Measurements from ENCODE around the gene RXRA. TPM values are rescaled to one million over a fixed set of nuclear protein-coding genes. Genes with fewer than 3 reads are reported as not detected.

The RXRA gene
- total RNA-seq, 1 donor from 2014 or later = 14.4 TPM

GRCh38 chr9:134322781-134323241 is 3.4 kb upstream of the RXRA start:
- DNase-seq (ENCODE audit: low read depth, low spot score) = no peak

GRCh38 chr9:134323741-134324358 is 2.4 kb upstream of the RXRA start:
- DNase-seq (ENCODE audit: low read depth, low spot score) = no peak

GRCh38 chr9:134324359-134325095 is 1.7 kb upstream of the RXRA start:
- no peak for DNase-seq (ENCODE audit: low read depth, low spot score)

- no peak for DNase-seq (ENCODE audit: low read depth, low spot score)
Observed at GRCh38 chr9:134325096-134325812, 1.0 kb upstream of the RXRA start.

- DNase-seq (ENCODE audit: low read depth, low spot score) = no peak
Observed at GRCh38 chr9:134326724-134327601, 708 bp downstream of the RXRA start.

GRCh38 chr9:134327671-134328231 is 1.5 kb downstream of the RXRA start:
- no peak for DNase-seq (ENCODE audit: low read depth, low spot score)

- DNase-seq (ENCODE audit: low read depth, low spot score) = no peak
Observed at GRCh38 chr9:134328341-134328840, 2.1 kb downstream of the RXRA start.

- DNase-seq (ENCODE audit: low read depth, low spot score) = no peak
Observed at GRCh38 chr9:134328841-134329575, 2.8 kb downstream of the RXRA start.

- no peak for DNase-seq (ENCODE audit: low read depth, low spot score)
Observed at GRCh38 chr9:134329576-134329855, 3.3 kb downstream of the RXRA start.

GRCh38 chr9:134329886-134330285 is 3.6 kb downstream of the RXRA start:
- DNase-seq (ENCODE audit: low read depth, low spot score) = no peak

- DNase-seq (ENCODE audit: low read depth, low spot score) = no peak
Observed at GRCh38 chr9:134330590-134330989, 4.3 kb downstream of the RXRA start.

GRCh38 chr9:134331186-134332025 is 5.2 kb downstream of the RXRA start:
- no peak for DNase-seq (ENCODE audit: low read depth, low spot score)

- no peak for DNase-seq (ENCODE audit: low read depth, low spot score)
Observed at GRCh38 chr9:134332266-134332665, 6.0 kb downstream of the RXRA start.

- no peak for DNase-seq (ENCODE audit: low read depth, low spot score)
Observed at GRCh38 chr9:134332841-134333233, 6.6 kb downstream of the RXRA start.

- DNase-seq (ENCODE audit: low read depth, low spot score) = no peak
Observed at GRCh38 chr9:134333234-134333873, 7.1 kb downstream of the RXRA start.

- DNase-seq (ENCODE audit: low read depth, low spot score) = no peak
Observed at GRCh38 chr9:134333874-134334581, 7.8 kb downstream of the RXRA start.

- DNase-seq (ENCODE audit: low read depth, low spot score) = no peak
Observed at GRCh38 chr9:134335061-134335460, 8.8 kb downstream of the RXRA start.

GRCh38 chr9:134335486-134336220 is 9.4 kb downstream of the RXRA start:
- DNase-seq (ENCODE audit: low read depth, low spot score) = no peak

Data from pulmonary artery endothelial cell (primary cell).